Panc1 (cell line): ENCODE measurements around the gene RPL13.

Experiments
- POLR2AphosphoS5 ChIP-seq: IDR thresholded peaks from 2 replicates; pipeline ENCODE4 v1.6.1; 2012; ENCODE audit warnings: mild to moderate bottlenecking, low read depth, low read length, moderate library complexity
- SIN3A ChIP-seq: IDR thresholded peaks from 2 replicates; pipeline ENCODE4 v1.6.1; 2012; ENCODE audit warnings: low read depth, mild to moderate bottlenecking, low read length, moderate library complexity, borderline replicate concordance; ENCODE audit not compliant: insufficient read depth
- TCF7L2 ChIP-seq: IDR thresholded peaks from 2 replicates; pipeline ENCODE4 v1.6.1; 2011; ENCODE audit warnings: mild to moderate bottlenecking, low read depth, low read length, inconsistent platforms
- TF ChIP-seq, protein P1 (sequence below): fragments of 450-650 bp; IDR thresholded peaks from 2 replicates; pipeline ENCODE4 v1.5.1; 2017; ENCODE audit warnings: mild to moderate bottlenecking
- TF ChIP-seq, protein P2 (sequence below), 2 experiments: IDR thresholded peaks; 2 replicates each; pipeline ENCODE4 v1.6.1; 2011 to 2012; ENCODE audit warnings: low read depth in 2 of 2, control low read depth in 1 of 2, low read length in 1 of 2, mild to moderate bottlenecking in 1 of 2, moderate library complexity in 1 of 2; ENCODE audit not compliant: insufficient read depth in 1 of 2

DNA sequence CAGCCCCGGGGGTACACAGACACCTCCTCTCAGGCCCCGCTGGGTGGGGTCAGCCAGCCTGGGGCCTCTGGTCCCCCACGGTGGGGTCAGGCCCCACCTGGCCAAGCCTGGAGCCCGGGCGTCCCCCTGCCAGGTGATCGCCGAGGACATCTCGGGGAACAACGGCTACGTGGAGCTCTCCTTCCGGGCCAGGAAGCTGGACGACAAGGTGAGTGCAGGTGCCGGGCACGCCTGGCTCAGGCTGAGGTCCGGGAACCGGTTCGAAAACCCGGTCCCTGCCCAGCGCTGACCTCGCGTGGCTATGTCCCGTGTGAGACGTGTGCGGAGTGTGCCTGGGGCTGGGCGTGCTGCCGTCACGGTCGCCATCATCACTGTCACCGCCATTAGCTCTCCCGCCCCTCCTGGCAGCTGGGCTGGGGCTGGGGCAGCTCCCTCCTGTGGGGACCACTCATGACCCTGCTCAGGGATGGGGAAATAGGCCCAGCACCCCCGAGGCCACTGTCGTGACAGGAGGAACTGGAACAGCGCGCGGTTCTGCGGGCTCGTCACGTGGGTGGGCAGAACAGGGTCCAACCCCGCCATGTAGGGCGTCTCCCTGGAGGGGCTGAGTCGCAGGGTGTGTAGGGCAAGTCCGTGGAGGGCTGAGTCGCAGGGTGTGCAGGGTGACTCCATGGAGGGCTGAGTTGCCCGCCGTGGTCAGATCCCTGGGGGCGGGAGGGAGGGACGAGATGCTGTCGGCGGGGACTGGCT lies 23.6 kb downstream of the RPL13 start:
- TF ChIP-seq, protein P1, sequence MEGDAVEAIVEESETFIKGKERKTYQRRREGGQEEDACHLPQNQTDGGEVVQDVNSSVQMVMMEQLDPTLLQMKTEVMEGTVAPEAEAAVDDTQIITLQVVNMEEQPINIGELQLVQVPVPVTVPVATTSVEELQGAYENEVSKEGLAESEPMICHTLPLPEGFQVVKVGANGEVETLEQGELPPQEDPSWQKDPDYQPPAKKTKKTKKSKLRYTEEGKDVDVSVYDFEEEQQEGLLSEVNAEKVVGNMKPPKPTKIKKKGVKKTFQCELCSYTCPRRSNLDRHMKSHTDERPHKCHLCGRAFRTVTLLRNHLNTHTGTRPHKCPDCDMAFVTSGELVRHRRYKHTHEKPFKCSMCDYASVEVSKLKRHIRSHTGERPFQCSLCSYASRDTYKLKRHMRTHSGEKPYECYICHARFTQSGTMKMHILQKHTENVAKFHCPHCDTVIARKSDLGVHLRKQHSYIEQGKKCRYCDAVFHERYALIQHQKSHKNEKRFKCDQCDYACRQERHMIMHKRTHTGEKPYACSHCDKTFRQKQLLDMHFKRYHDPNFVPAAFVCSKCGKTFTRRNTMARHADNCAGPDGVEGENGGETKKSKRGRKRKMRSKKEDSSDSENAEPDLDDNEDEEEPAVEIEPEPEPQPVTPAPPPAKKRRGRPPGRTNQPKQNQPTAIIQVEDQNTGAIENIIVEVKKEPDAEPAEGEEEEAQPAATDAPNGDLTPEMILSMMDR, result no peak
- TF ChIP-seq POLR2AphosphoS5 (no peak), TCF7L2 (no peak), SIN3A (no peak)
- TF ChIP-seq, protein P2, sequence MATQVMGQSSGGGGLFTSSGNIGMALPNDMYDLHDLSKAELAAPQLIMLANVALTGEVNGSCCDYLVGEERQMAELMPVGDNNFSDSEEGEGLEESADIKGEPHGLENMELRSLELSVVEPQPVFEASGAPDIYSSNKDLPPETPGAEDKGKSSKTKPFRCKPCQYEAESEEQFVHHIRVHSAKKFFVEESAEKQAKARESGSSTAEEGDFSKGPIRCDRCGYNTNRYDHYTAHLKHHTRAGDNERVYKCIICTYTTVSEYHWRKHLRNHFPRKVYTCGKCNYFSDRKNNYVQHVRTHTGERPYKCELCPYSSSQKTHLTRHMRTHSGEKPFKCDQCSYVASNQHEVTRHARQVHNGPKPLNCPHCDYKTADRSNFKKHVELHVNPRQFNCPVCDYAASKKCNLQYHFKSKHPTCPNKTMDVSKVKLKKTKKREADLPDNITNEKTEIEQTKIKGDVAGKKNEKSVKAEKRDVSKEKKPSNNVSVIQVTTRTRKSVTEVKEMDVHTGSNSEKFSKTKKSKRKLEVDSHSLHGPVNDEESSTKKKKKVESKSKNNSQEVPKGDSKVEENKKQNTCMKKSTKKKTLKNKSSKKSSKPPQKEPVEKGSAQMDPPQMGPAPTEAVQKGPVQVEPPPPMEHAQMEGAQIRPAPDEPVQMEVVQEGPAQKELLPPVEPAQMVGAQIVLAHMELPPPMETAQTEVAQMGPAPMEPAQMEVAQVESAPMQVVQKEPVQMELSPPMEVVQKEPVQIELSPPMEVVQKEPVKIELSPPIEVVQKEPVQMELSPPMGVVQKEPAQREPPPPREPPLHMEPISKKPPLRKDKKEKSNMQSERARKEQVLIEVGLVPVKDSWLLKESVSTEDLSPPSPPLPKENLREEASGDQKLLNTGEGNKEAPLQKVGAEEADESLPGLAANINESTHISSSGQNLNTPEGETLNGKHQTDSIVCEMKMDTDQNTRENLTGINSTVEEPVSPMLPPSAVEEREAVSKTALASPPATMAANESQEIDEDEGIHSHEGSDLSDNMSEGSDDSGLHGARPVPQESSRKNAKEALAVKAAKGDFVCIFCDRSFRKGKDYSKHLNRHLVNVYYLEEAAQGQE (IDR thresholded peaks at IDR 0.05; ENCODE audit: insufficient read depth in 1 of 2, low read depth in 2 of 2, low read length in 1 of 2), result no peak
